NT2/D1 (cell line): ENCODE data around the gene NPAS3.

ENCODE experiments used
- DNase-seq: peaks from one replicate; pipeline ENCODE4 v3.0.0-alpha.2; 2011; ENCODE audit warnings: low read depth, low spot score
- H3K27me3 ChIP-seq: 2 replicates; pipeline ENCODE4 v1.6.0; 2011; ENCODE audit warnings: mild to moderate bottlenecking; ENCODE audit not compliant: insufficient read length, insufficient read depth
- H3K36me3 ChIP-seq: 2 replicates; pipeline ENCODE4 v1.6.1; 2011; ENCODE audit warnings: mild to moderate bottlenecking, low read length, mixed read lengths; ENCODE audit not compliant: insufficient read depth, insufficient read length
- H3K4me1 ChIP-seq: 2 replicates; pipeline ENCODE4 v1.5.1; 2011; ENCODE audit not compliant: insufficient read depth, insufficient read length
- H3K4me3 ChIP-seq: 2 replicates; pipeline ENCODE4 v1.5.1; 2011; ENCODE audit warnings: low read depth; ENCODE audit not compliant: insufficient read length
- H3K9ac ChIP-seq: 2 replicates; pipeline ENCODE4 v1.6.0; 2011; ENCODE audit warnings: low read depth; ENCODE audit not compliant: insufficient read length
- H3K9me3 ChIP-seq: 2 replicates; pipeline ENCODE4 v1.5.1; 2011; ENCODE audit warnings: mild to moderate bottlenecking, low read length; ENCODE audit not compliant: insufficient read depth
- SUZ12 ChIP-seq: IDR thresholded peaks from 2 replicates; pipeline ENCODE4 v1.6.1; 2011; ENCODE audit not compliant: insufficient read length, insufficient read depth; ENCODE audit errors: extremely low read depth
- YY1 ChIP-seq: IDR thresholded peaks from 2 replicates; pipeline ENCODE4 v1.6.1; 2011; ENCODE audit not compliant: insufficient read length, insufficient read depth
- ZNF274 ChIP-seq: IDR thresholded peaks from 2 replicates; pipeline ENCODE4 v1.6.1; 2011; ENCODE audit warnings: mild to moderate bottlenecking, low read depth, low read length

Gene NPAS3

DNA sequence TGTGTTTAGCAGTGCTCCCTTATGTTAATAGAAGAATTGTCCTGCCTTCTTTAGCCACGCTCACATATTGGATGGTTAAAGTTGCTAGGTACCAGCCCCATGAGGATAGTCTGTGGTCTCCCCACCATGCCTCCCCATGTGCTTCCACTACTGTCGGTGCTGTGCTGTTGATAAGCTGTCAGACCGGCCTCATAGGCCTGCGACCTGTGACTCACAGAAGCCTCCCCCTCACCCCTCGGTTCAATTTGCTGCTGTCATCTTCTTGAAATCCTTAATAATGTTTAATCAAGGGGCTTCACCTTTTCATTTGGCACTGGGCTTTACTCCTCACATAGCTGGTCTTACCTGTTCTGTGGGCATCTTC is 227.2 kb downstream of the NPAS3 start:
- DNase-seq: no peak
- TF ChIP-seq YY1: no peak
- no peak for TF ChIP-seq SUZ12
- no peak for TF ChIP-seq ZNF274
- no peak overlapping the region for H3K4me3 ChIP-seq

GRCh38 chr14:33175951-33176350 is 237.3 kb downstream of the NPAS3 start:
- Histone ChIP-seq H3K9ac (no peak overlapping the region), H3K4me3 (no peak overlapping the region), H3K27me3 (no peaks in the 10 kb centered on the region), H3K36me3 (no peaks in the 10 kb centered on the region), H3K4me1 (no peaks in the 10 kb centered on the region), H3K9me3 (no peaks in the 10 kb centered on the region)
- no peak for DNase-seq
- TF ChIP-seq YY1 (no peak), ZNF274 (no peak), SUZ12 (no peak)

More for the DNA sequence above, 227.2 kb downstream of the NPAS3 start:
- H3K9me3 ChIP-seq: no peaks in the 10 kb centered on the region
- no peaks in the 10 kb centered on the region for H3K36me3 ChIP-seq
- no peaks in the 10 kb centered on the region for H3K27me3 ChIP-seq
- H3K4me1 ChIP-seq: no peaks in the 10 kb centered on the region
- H3K9ac ChIP-seq: no peak overlapping the region

- H3K36me3 ChIP-seq: no peaks in the 10 kb centered on the region
- no peak overlapping the region for H3K4me3 ChIP-seq
- no peaks in the 10 kb centered on the region for H3K27me3 ChIP-seq
- H3K9me3 ChIP-seq: no peaks in the 10 kb centered on the region
- TF ChIP-seq SUZ12 (no peak), ZNF274 (no peak), YY1 (no peak)
- H3K9ac ChIP-seq: no peak overlapping the region
- no peak for DNase-seq
- no peaks in the 10 kb centered on the region for H3K4me1 ChIP-seq
Observed at GRCh38 chr14:33184587-33184986, 245.9 kb downstream of the NPAS3 start.

GRCh38 chr14:33186656-33187055 is 248.0 kb downstream of the NPAS3 start:
- no peaks in the 10 kb centered on the region for H3K27me3 ChIP-seq
- no peak overlapping the region for H3K4me3 ChIP-seq
- no peak for DNase-seq

DNA sequence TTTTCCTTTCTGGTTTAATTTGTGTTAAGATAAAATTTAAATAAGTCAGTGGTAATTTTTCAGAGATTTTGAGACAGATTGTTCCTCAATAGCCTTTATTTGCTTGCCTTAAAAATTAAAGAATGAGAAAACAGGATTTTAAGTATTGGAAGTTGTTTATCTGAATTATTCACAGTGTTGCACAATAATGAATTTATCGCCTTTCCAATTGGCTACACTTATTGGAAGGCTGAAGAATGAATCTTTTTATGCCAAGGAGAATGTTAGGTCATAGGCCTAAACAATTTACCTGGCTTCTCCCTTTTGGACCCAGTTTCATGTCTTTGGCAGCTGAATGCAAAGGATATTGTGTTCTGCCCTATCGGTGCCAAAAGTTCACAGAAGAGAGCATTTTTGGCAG is 250.2 kb downstream of the NPAS3 start:
- H3K27me3 ChIP-seq: no peaks in the 10 kb centered on the region
- no peaks in the 10 kb centered on the region for H3K36me3 ChIP-seq
- H3K4me1 ChIP-seq: no peaks in the 10 kb centered on the region
- H3K4me3 ChIP-seq: no peak overlapping the region
- no peaks in the 10 kb centered on the region for H3K9me3 ChIP-seq
- no peak for TF ChIP-seq ZNF274
- no peak for TF ChIP-seq SUZ12
- TF ChIP-seq YY1: no peak
- no peak overlapping the region for H3K9ac ChIP-seq
- DNase-seq: no peak

More at GRCh38 chr14:33186656-33187055, 248.0 kb downstream of the NPAS3 start:
- Histone ChIP-seq H3K9ac (no peak overlapping the region), H3K9me3 (no peaks in the 10 kb centered on the region), H3K4me1 (no peaks in the 10 kb centered on the region), H3K36me3 (no peaks in the 10 kb centered on the region)
- TF ChIP-seq SUZ12 (no peak), YY1 (no peak), ZNF274 (no peak)

GRCh38 chr14:33191855-33192254 is 253.2 kb downstream of the NPAS3 start:
- DNase-seq: no peak
- H3K36me3 ChIP-seq: no peaks in the 10 kb centered on the region

GRCh38 chr14:33194551-33194950 is 255.9 kb downstream of the NPAS3 start:
- Histone ChIP-seq H3K9me3 (peaks cover 11% of the 10 kb centered on the region; the same call in 1 of the 2 replicates), H3K36me3 (no peaks in the 10 kb centered on the region), H3K9ac (no peak overlapping the region), H3K4me3 (no peak overlapping the region), H3K27me3 (no peaks in the 10 kb centered on the region), H3K4me1 (no peaks in the 10 kb centered on the region)
- DNase-seq: no peak
- TF ChIP-seq YY1: no peak
- TF ChIP-seq ZNF274: no peak
- TF ChIP-seq SUZ12: no peak

More at GRCh38 chr14:33191855-33192254, 253.2 kb downstream of the NPAS3 start:
- Histone ChIP-seq H3K27me3 (no peaks in the 10 kb centered on the region), H3K9me3 (no peaks in the 10 kb centered on the region), H3K9ac (no peak overlapping the region), H3K4me3 (no peak overlapping the region), H3K4me1 (no peaks in the 10 kb centered on the region)
- TF ChIP-seq ZNF274 (no peak), YY1 (no peak), SUZ12 (no peak)

GRCh38 chr14:33198684-33199083 is 260.0 kb downstream of the NPAS3 start:
- Histone ChIP-seq H3K4me1 (no peaks in the 10 kb centered on the region), H3K9ac (no peak overlapping the region), H3K36me3 (no peaks in the 10 kb centered on the region), H3K4me3 (no peak overlapping the region), H3K27me3 (no peaks in the 10 kb centered on the region), H3K9me3 (peaks cover 11% of the 10 kb centered on the region; the same call in 1 of the 2 replicates)
- no peak for TF ChIP-seq ZNF274
- no peak for TF ChIP-seq YY1
- no peak for TF ChIP-seq SUZ12
- DNase-seq: no peak
